HG02973 (cell line): ENCODE measurements around the gene ZMYM2.

Experiments
- ATAC-seq: cut with Tn5 transposase; IDR thresholded peaks from one replicate; pipeline ENCODE4 v1.9.1; 2021; ENCODE audit warnings: moderate library complexity; ENCODE audit not compliant: unreplicated experiment

ZMYM2 gene

DNA sequence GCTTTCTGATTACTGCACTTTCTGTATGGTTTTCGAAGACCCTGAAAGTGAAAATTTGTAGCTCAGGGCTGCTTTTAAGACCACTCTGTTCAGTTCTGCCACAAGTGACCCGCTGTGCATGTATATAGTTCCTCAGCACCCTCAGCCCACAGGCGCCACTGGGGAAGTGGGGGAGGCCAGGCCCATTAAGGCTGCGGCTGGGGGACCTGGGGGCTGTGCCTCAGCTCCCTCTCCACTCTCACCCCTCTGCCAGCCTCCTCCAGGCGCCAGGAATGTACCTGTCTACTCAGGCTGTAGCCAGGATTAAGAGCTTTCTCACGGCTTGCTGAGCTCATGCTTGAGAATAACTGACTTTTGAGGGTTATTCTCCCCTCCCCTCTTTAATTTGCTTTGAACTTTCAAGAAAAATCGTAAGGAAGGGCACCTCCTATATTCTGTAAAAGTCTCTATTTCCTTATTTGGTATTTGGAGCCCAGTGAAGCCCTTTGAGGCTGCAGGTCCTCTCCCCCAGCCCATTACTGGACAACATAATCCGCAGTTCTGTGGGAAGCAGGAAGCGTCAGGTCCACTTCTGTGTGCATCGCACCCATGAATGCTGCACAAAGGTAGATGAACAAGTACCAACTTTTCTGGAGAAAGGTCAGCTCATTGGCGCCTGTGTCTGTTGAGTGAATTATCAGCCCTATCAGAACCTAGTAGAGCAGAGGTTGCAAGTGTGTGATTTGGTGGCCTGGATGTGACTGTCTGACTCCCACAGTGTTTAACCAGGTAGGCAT, 172.7 kb downstream of the ZMYM2 start:
- no peak for ATAC-seq

DNA sequence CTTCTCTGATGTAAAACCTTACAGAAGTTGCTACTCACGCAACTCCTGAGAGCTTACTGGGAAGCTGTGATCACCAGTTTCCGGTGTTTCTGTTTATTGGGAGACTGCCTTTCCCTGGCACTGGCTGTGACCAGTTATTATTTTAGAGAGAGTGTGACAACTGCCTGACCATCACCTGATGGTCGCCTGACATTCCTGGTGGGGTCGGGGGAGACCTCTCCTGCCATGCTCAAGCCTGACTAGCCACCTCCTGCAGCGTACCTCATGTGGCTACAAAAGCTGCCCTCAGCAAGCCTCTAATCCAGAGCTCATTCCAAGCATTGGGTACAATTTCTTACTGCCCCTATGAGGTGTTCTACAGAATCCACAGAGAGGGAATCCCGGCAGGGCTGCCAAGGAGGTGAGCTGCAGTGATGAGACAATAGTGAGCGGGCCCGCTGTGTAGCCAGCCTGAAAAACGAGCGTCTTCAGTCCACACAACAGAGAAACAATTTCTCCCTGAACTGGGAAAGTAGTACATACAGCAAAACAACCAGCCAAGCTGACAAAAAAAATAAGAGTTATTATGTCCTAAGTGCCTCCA, 173.6 kb downstream of the ZMYM2 start:
- no peak for ATAC-seq

DNA sequence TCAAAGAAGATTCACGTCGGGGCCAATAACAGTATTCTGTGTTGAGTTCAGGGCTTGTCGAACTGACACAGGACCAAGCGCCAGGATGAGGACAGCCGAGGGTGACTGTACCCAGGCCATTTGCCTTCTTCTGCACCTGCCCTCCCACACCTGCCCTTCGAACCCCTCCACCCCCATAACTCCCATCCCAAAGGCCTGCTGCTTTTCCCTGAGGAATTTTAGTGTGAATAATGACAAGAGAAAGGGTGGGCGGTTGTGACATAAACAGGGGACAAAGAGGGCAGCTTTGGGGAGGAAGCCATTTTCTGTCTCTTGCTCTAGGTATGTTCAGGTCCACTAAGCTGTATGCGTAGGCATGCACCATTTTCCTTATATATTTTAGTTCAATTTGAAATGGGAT, 176.2 kb downstream of the ZMYM2 start:
- ATAC-seq: no peak

- no peak for ATAC-seq
Measured at GRCh38 chr13:20136781-20137703, 178.5 kb downstream of the ZMYM2 start.

- no peak for ATAC-seq
Measured at GRCh38 chr13:20137875-20138274, 179.3 kb downstream of the ZMYM2 start.

DNA sequence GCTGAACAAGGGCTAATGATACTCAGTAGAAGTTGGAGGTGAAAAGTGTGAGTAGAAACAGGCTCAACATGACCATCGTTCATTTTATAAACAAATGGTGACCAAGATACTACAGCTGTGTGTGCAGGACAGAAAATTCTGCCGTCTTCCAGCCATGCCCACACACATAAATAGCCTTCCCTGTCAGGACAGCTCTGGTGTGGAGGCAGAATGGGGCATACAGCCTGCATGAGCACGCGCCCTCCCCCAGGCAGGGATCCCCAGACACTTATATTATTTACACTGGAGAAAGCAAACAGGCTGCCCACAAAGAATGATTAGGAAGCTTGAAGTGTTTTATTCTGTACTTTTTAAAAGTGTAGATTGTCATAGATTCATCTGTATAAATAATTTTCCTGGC, 182.0 kb downstream of the ZMYM2 start:
- ATAC-seq: no peak
